Neural progenitor cell (in vitro differentiated cells): ENCODE results near the gene CD164L2. TPM values are rescaled to one million over a fixed set of nuclear protein-coding genes. Genes with fewer than 3 reads are reported as not detected.
A peak's percentile ranks its signal among the peaks of the same experiment; 100 is the strongest.

ENCODE experiments used
- DNase-seq: peaks from one replicate; pipeline ENCODE4 v3.0.0-alpha.2; 2016; ENCODE audit warnings: low spot score
- H2AFZ ChIP-seq: fragments of 200-600 bp; sonication (generic); replicated peaks from 2 replicates; pipeline ENCODE4 v1.6.1; 2016; ENCODE audit warnings: antibody characterized with exemption
- H3F3A ChIP-seq: fragments of 200-600 bp; sonication (generic); 2 replicates; pipeline ENCODE4 v1.6.1; 2016; ENCODE audit warnings: antibody characterized with exemption, low read depth
- H3K27ac ChIP-seq: fragments of 200-600 bp; sonication (generic); 2 replicates; pipeline ENCODE4 v1.5.1; 2016; ENCODE audit warnings: mild to moderate bottlenecking
- H3K27me3 ChIP-seq: fragments of 200-600 bp; sonication (generic); 2 replicates; pipeline ENCODE4 v1.6.1; 2016; ENCODE audit warnings: mild to moderate bottlenecking, moderate library complexity
- H3K36me3 ChIP-seq: fragments of 200-600 bp; sonication (generic); 2 replicates; pipeline ENCODE4 v1.5.1; 2016
- H3K4me1 ChIP-seq: fragments of 200-600 bp; sonication (generic); 2 replicates; pipeline ENCODE4 v1.6.1; 2016; ENCODE audit warnings: mixed run types
- H3K4me2 ChIP-seq: fragments of 200-600 bp; sonication (generic); 2 replicates; pipeline ENCODE4 v1.6.1; 2016
- H3K4me3 ChIP-seq: fragments of 200-600 bp; sonication (generic); 2 replicates; pipeline ENCODE4 v1.5.1; 2016
- H3K79me2 ChIP-seq: fragments of 200-600 bp; sonication (generic); 2 replicates; pipeline ENCODE4 v1.6.1; 2016; ENCODE audit warnings: low read depth
- H3K9ac ChIP-seq: fragments of 200-600 bp; sonication (generic); 2 replicates; pipeline ENCODE4 v1.6.1; 2016
- H3K9me3 ChIP-seq: fragments of 200-600 bp; sonication (generic); 2 replicates; pipeline ENCODE4 v1.5.1; 2016; ENCODE audit warnings: low read depth
- H4K20me1 ChIP-seq: fragments of 200-600 bp; sonication (generic); 2 replicates; pipeline ENCODE4 v1.6.1; 2016; ENCODE audit warnings: low read depth
- H3K27ac Mint-ChIP-seq: 3 replicates; pipeline ENCODE4 v1.8.0; 2021; ENCODE audit warnings: mixed read lengths
- H3K27me3 Mint-ChIP-seq: 2 replicates; pipeline ENCODE4 v1.8.0; 2022; ENCODE audit warnings: low read depth, mild to moderate bottlenecking, inconsistent platforms, moderate library complexity, mixed read lengths; ENCODE audit not compliant: insufficient read depth
- H3K36me3 Mint-ChIP-seq: 3 replicates; pipeline ENCODE4 v1.8.0; 2021; ENCODE audit warnings: mixed read lengths
- H3K4me1 Mint-ChIP-seq: 3 replicates; pipeline ENCODE4 v1.8.0; 2021; ENCODE audit warnings: mixed read lengths
- H3K4me3 Mint-ChIP-seq: 3 replicates; pipeline ENCODE4 v1.8.0; 2021; ENCODE audit warnings: mild to moderate bottlenecking, moderate library complexity, mixed read lengths
- H3K9me3 Mint-ChIP-seq: 3 replicates; pipeline ENCODE4 v1.8.0; 2020; ENCODE audit warnings: mixed read lengths
- CTCF ChIP-seq: fragments of 200-600 bp; sonication (generic); IDR thresholded peaks from 2 replicates; pipeline ENCODE4 v1.5.1; 2017; ENCODE audit warnings: antibody characterized with exemption, mild to moderate bottlenecking
- EZH2 ChIP-seq: fragments of 200-600 bp; sonication (generic); IDR thresholded peaks from 2 replicates; pipeline ENCODE4 v1.6.1; 2017; ENCODE audit warnings: antibody characterized with exemption, mild to moderate bottlenecking, moderate library complexity
- EZH2phosphoT487 ChIP-seq: fragments of 200-600 bp; sonication (generic); IDR thresholded peaks from 2 replicates; pipeline ENCODE4 v1.6.1; 2017; ENCODE audit warnings: antibody characterized with exemption
- total RNA-seq: library from RNA; depleted of rRNA; stranded (reverse); fragments of >200 nt; gene quantifications from 2 replicates; pipeline ENCODE4 v1.2.3, GENCODE V29; 2015; ENCODE audit warnings: low replicate concordance

Gene CD164L2
- total RNA-seq, 1 donor from 2014 or later: 1.6 TPM

GRCh38 chr1:27413004-27413403 is 29.9 kb upstream of the CD164L2 start:
- H3K4me3 ChIP-seq: no peak overlapping the region
- H3K9me3 Mint-ChIP-seq: no peaks in the 10 kb centered on the region

GRCh38 chr1:27412502-27412901 is 29.4 kb upstream of the CD164L2 start:
- H3K9ac ChIP-seq: no peak overlapping the region
- peaks cover 68% of the 10 kb centered on the region for H3K36me3 Mint-ChIP-seq
- H3K9me3 Mint-ChIP-seq: no peaks in the 10 kb centered on the region

More at GRCh38 chr1:27413004-27413403, 29.9 kb upstream of the CD164L2 start:
- no peak for DNase-seq
- H3K4me2 ChIP-seq: no peak overlapping the region
- H3K4me1 ChIP-seq: peaks cover 18% of the 10 kb centered on the region
- H2AFZ ChIP-seq: no peak overlapping the region
- peak overlapping the region; percentile 75 for H3K27ac ChIP-seq
- H3F3A ChIP-seq: peaks cover 17% of the 10 kb centered on the region
- H3K79me2 ChIP-seq: no peaks in the 10 kb centered on the region
- TF ChIP-seq EZH2phosphoT487 (no peak), CTCF (no peak), EZH2 (no peak)
- Mint-ChIP-seq H3K36me3 (peaks cover 65% of the 10 kb centered on the region), H3K27ac (no peak overlapping the region), H3K4me1 (peaks cover 12% of the 10 kb centered on the region), H3K4me3 (no peak overlapping the region), H3K27me3 (peaks cover 5% of the 10 kb centered on the region)
- no peak overlapping the region for H3K9ac ChIP-seq
- peaks cover 12% of the 10 kb centered on the region for H3K36me3 ChIP-seq
- H3K9me3 ChIP-seq: no peaks in the 10 kb centered on the region
- H4K20me1 ChIP-seq: no peaks in the 10 kb centered on the region
- H3K27me3 ChIP-seq: no peaks in the 10 kb centered on the region

DNA sequence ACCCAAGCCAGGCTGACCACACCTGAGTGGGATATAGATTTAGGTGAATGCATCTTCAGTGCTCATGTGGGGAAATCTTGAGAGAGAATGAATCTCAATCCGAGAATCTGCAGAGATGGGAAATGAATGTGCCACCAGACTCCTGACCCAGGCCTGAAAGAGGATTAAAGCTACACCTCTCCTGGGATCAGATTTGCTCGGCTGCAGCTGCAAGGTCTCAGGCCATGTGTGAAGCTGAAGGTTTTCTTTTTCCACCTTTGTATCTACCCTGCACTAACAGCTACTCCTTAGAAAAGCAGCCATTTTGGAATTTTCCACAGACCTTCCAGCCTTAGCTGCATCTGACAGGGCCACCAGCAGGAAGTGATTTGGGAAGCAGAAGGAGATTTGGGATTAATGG is 27.6 kb upstream of the CD164L2 start:
- peaks cover 55% of the 10 kb centered on the region for H3K36me3 Mint-ChIP-seq
- DNase-seq: no peak
- no peak overlapping the region for H3K4me2 ChIP-seq
- no peaks in the 10 kb centered on the region for H3K79me2 ChIP-seq
- peaks cover 12% of the 10 kb centered on the region for H3K36me3 ChIP-seq
- H3K4me3 Mint-ChIP-seq: no peak overlapping the region
- no peak overlapping the region for H2AFZ ChIP-seq
- no peaks in the 10 kb centered on the region for H3K27me3 ChIP-seq
- no peak overlapping the region for H3K4me3 ChIP-seq
- H3K27me3 Mint-ChIP-seq: peaks cover 5% of the 10 kb centered on the region
- H3K4me1 ChIP-seq: peaks cover 38% of the 10 kb centered on the region
- no peaks in the 10 kb centered on the region for H3K9me3 Mint-ChIP-seq
- no peak overlapping the region for H3K9ac ChIP-seq
- TF ChIP-seq CTCF (no peak), EZH2 (no peak), EZH2phosphoT487 (no peak)
- no peak overlapping the region for H3K27ac Mint-ChIP-seq
- peaks cover 6% of the 10 kb centered on the region for H4K20me1 ChIP-seq
- H3K9me3 ChIP-seq: no peaks in the 10 kb centered on the region
- H3K27ac ChIP-seq: peak overlapping the region; percentile 63
- peaks cover 26% of the 10 kb centered on the region for H3K4me1 Mint-ChIP-seq
- H3F3A ChIP-seq: peaks cover 37% of the 10 kb centered on the region

More at GRCh38 chr1:27412502-27412901, 29.4 kb upstream of the CD164L2 start:
- Histone ChIP-seq H3K27me3 (no peaks in the 10 kb centered on the region), H3K4me2 (no peak overlapping the region), H2AFZ (no peak overlapping the region), H3K4me3 (no peak overlapping the region), H3F3A (peaks cover 21% of the 10 kb centered on the region), H3K79me2 (no peaks in the 10 kb centered on the region), H3K4me1 (peaks cover 21% of the 10 kb centered on the region), H3K9me3 (no peaks in the 10 kb centered on the region), H3K27ac (no peak overlapping the region), H4K20me1 (no peaks in the 10 kb centered on the region), H3K36me3 (peaks cover 12% of the 10 kb centered on the region)
- no peak for DNase-seq
- Mint-ChIP-seq H3K27ac (no peak overlapping the region), H3K4me3 (no peak overlapping the region), H3K4me1 (peaks cover 11% of the 10 kb centered on the region), H3K27me3 (peaks cover 5% of the 10 kb centered on the region)
- TF ChIP-seq EZH2phosphoT487 (no peak), EZH2 (no peak), CTCF (no peak)
